Testis (tissue), 3 donors: Measurements from ENCODE around the gene FGF4. TPM values are rescaled to one million over a fixed set of nuclear protein-coding genes. Genes with fewer than 3 reads are reported as not detected.

Experiments
- DNase-seq: peaks from one replicate; pipeline ENCODE4 v3.0.0-alpha.2; 2019
- H3K27ac ChIP-seq, 2 donors: fragments of 200-600 bp; sonication (generic); one replicate each; pipeline ENCODE4 v1.5.1; 2019
- H3K27me3 ChIP-seq: fragments of 200-600 bp; sonication (generic); one replicate; pipeline ENCODE4 v1.5.1; 2019
- H3K36me3 ChIP-seq: fragments of 200-600 bp; sonication (generic); one replicate; pipeline ENCODE4 v1.5.1; 2017; ENCODE audit warnings: low read depth; ENCODE audit errors: missing control alignments
- H3K4me1 ChIP-seq: fragments of 200-600 bp; sonication (generic); one replicate; pipeline ENCODE4 v1.5.1; 2019
- H3K4me3 ChIP-seq, 2 donors: fragments of 200-600 bp; sonication (generic); one replicate each; pipeline ENCODE4 v1.5.1; 2017 to 2019
- H3K9me3 ChIP-seq: fragments of 200-600 bp; sonication (generic); one replicate; pipeline ENCODE4 v1.5.1; 2017
- CTCF ChIP-seq, 3 experiments: fragments of 450-650 bp in 2 of 3; fragments of 200-600 bp in 1 of 3; sonication (generic) in 1 of 3; IDR thresholded peaks; one replicate each; pipeline ENCODE4 v1.5.1; 2016 to 2019; ENCODE audit warnings: antibody characterized with exemption in 3 of 3, mild to moderate bottlenecking in 2 of 3, moderate library complexity in 1 of 3
- POLR2A ChIP-seq: fragments of 450-650 bp; IDR thresholded peaks from one replicate; pipeline ENCODE4 v1.6.1; 2017; ENCODE audit warnings: antibody characterized with exemption, mild to moderate bottlenecking, moderate library complexity
- WGBS, 2 donors: methylation state at CpG; one replicate each; pipeline ENCODE4 v1.1.5; 2018; 5-methylcytosine and 5-hydroxymethylcytosine counted together
- intact Hi-C: fragments of 100-400 bp; cut with DNase I; formaldehyde crosslinking; loops from one replicate; pipeline ENCODE4 v1.15.1; 2023; ENCODE audit warnings: low total_unique reads
- polyA plus RNA-seq: library from polyadenylated mRNA; stranded (reverse); fragments of 350-450 nt; fragmentation: Illumina TruSeq; extraction: RNeasy Lipid Tissue Mini Kit (QIAGEN cat#74804); gene quantifications from one replicate; pipeline ENCODE4 v1.2.3, GENCODE V29; 2014; ENCODE audit warnings: low read depth, low replicate concordance; ENCODE audit not compliant: insufficient read depth
- total RNA-seq, 2 donors: library from RNA; depleted of rRNA; stranded (reverse); fragments of >200 nt; gene quantifications; one replicate each; pipeline ENCODE4 v1.2.3, GENCODE V29; 2016

FGF4 gene
- total and polyA plus RNA-seq, 3 donors from 2014 or later: 0.28 to 2.8 (median 0.87) TPM

- DNase-seq: no peak
- Histone ChIP-seq H3K4me1 (peaks cover 3% of the 10 kb centered on the region), H3K27me3 (no peaks in the 10 kb centered on the region), H3K4me3 (no peak overlapping the region), H3K27ac (no peak overlapping the region), H3K9me3 (no peaks in the 10 kb centered on the region), H3K36me3 (no peaks in the 10 kb centered on the region)
- WGBS, 2 donors: 44 to 49% methylated on average over 14 of the region's 14 CpGs
- intact Hi-C loops: no loop called here
- TF ChIP-seq POLR2A (no peak), CTCF (IDR thresholded peaks at IDR 0.05) (no peak)
These were observed 54.0 kb downstream of the FGF4 start for GRCh38 chr11:69721106-69721505.

Other genes starting within 250 kb of the FGF4 start
- gene CCND1, start 134.2 kb downstream of the FGF4 start, total RNA-seq: 10 to 100 TPM in 1 of 2 donors, 1 to 10 TPM in 1; 8.8 to 13.7 TPM
- gene CCND1, start 134.2 kb downstream of the FGF4 start, polyA plus RNA-seq: 16.4 TPM
- 10 to 100 TPM; 38.0 to 38.7 TPM for gene LTO1, start 100.0 kb downstream of the FGF4 start, total RNA-seq
- 27.0 TPM for gene LTO1, start 100.0 kb downstream of the FGF4 start, polyA plus RNA-seq
- under 1 TPM; 0.31 TPM for gene FGF19, start 71.3 kb downstream of the FGF4 start, total RNA-seq
- gene FGF19, start 71.3 kb downstream of the FGF4 start, polyA plus RNA-seq: 0.37 TPM
- gene FGF3, start 44.1 kb upstream of the FGF4 start, total RNA-seq: under 1 TPM in 1 of 2 donors, not detected in 1; 0.50 TPM
- gene FGF3, start 44.1 kb upstream of the FGF4 start, polyA plus RNA-seq: not detected